ENCODE results near the gene FRMD1.

Gene FRMD1

DNA sequence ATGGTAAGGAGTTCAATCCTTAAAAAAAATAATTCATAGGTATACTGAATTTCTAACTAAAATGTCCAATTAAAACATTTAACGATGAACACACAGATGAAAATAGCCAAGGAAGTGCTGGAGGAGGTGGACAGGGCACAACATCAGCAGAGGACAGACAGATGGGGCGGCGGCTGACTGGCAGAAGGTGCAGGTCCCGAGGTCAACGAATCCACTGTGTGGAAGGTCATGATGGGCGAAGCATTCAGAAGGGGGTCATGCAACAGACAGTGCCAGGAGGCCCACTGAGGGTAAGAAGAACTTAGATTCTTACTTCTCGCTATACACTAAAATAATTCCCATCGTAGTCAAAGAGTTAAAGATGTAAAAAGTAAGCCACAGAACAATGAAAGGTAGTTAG, 34.2 kb upstream of the FRMD1 start:
- DNase-seq, result no peak

- no peak for DNase-seq
These were observed 32.9 kb upstream of the FRMD1 start for GRCh38 chr6:168111911-168112310.

DNA sequence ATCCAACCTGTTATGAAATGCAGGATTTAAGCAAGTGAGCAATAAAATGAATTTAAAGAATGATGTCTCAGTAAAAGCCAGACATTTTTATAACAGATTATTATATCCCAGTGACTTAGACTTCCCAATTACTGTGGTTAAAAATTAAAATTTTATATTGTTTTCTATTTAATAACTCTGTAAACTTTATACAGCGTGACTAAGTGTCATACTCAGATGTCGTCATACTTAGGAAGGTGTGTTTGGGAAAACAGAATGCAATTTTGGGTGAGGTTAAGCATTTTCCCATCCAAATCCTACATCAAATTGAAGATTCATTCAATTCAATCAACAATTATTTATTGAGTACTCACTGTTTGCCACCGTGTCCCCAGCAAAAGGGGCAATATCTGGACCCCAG, 31.4 kb upstream of the FRMD1 start:
- no peak for DNase-seq

- DNase-seq, result no peak
These were observed 30.2 kb upstream of the FRMD1 start for GRCh38 chr6:168109171-168109570.

DNA sequence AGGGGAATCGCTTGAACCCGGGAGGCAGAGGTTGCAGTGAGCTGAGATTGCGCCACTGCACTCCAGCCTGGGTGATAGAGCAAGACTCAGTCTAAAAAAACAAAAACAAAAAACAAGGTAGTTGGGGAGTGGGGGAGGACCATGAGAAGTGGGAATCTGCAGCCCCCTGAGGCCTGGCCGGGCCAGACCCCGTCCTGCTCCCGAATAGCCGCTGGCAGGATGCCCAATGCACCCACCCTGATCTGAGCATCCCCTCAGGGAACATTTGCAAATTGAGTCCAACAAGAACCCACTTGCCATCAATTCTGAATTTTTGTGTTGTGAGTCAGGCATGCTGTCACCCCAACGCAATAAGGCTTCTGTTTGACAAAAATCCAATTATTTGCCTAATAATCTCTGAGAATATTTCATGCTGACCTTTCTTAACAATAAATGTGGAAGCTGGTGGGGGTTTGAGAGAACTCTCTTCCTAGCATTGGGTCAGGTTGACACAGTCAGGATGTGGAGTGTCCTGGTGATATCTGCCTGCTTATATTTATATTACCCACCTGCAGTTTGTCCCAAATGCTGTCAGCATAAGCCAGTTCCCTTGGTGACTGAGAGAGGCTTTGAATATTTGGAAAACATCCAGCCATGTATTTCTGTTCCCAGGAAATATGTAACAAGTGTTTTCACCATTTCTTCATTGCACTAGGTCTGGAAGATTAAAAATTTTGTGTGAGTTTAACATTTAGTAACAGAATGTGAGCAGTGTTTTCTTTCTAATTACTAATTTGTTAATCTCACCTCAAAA, 28.4 kb upstream of the FRMD1 start:
- no peak for DNase-seq

GRCh38 chr6:168106633-168107005, 27.6 kb upstream of the FRMD1 start:
- DNase-seq, result no peak

- no peak for DNase-seq
These were observed 27.0 kb upstream of the FRMD1 start for GRCh38 chr6:168105813-168106632.

GRCh38 chr6:168104636-168105035, 25.6 kb upstream of the FRMD1 start:
- no peak for DNase-seq

GRCh38 chr6:168103050-168103830, 24.2 kb upstream of the FRMD1 start:
- DNase-seq, result no peak

GRCh38 chr6:168102315-168102985, 23.4 kb upstream of the FRMD1 start:
- DNase-seq, result peak; percentile 38

DNA sequence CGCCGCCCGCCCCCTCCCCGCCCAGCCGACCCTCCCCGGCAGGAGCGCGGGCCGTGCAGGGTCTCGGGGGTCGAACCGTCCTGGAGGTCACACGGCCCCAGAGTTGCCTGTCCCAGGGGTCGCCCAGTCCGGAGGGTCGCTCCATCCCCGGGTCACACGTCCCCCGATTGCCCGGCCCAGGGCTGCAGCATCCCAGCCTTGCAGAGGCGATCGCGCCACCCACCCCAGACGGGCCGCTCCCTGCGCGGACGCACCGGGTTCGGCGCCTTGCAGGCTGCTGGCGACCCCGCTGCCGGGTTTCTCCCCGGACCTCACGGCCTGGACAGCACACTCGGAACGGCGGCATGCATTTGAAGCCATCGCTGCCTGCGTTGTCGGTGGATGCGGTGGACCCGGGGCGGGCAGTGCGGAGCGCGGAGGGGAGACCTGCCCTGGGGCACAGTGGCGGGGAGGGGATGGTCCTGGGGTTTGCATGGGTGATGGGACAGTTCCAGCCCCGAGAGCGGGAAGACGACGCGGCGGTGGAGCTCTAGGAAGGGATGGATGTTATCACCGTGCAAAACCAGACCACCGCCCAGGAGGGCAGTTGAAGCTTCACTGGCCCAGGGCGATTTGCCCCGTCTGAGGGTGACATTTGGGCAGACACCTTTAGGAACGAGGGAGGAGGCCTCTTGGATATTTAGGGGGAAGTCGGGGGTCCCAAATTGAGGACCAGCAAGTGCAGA, 22.7 kb upstream of the FRMD1 start:
- peak; percentile 47 for DNase-seq

DNA sequence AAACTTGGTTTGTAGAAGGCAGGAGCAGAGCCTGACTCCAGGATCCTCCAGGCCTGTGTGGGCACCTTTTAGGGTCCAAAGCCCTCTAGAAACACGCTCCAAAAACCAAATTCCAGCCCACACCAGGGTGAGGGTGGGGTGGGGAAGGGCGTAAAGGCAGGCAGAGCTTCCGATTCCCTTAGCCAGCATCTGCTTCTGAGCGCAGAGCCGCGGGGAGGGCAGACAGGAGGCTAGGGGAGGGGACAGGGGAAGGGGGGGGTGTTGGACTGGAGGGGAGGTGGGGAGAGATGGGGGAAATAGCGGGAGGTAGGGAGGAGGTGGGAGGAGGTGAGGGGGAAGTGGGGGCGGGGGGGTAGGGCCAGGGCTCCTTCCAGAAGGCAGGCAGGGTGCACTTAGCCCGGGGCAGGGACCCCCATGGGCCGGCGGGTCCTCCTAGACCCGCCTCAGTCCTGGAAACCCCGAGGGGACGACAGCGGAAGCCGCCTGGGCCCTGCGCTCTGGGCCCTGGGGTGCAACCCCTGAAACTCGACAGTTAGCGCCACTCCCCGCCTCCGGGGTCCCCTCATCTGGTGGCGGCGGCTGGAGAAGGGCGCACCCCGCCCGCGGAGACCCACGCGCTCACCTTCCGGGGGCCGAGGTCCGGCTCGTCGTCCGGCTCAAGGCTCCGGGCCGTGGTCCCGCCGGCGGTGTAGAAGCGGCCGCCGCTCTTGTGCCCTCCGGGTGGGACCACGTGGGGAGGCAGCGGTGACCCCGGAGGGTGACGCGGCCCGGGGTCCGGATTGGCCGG, 22.0 kb upstream of the FRMD1 start:
- peak; percentile 40 for DNase-seq

- no peak for DNase-seq
These were observed 21.2 kb upstream of the FRMD1 start for GRCh38 chr6:168100011-168100802.

DNA sequence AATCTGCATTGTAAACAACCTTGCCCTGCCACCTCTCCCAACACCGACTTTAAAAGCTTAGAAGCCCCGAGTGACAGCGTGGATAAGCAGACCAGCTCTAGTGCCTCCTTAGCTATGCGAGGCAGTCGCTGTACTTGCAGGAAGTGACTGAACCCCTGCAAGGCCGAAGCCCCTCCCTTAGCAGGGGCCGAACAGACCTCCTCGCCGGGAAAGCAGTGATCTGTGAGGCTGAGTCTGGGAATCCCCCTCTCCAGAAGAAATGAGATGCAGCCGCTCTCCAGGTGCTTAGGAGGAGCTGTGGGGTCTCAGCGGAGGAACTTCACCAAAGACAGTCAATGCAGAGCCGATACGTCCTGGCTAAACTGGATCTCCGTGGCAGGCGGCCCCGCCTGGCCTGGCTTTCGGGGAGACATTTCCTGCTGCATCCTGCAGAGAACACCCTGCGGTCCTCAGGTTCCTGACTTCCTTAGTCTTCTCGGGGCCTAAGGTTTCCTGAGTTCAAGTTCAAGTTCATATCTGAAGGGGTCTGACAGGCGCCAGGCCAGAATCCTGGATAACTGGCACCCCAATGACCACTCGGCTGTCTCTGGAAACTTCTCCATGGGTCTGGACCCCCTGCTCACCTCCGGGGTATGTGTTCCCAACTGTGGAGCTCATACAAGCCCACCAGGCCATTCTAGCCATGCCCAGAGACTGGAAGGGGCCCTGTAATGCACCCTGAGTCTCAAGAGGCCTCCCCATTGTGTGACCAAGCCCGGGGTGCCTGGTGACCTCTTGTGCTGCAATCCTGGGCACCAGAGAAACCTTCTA, 20.4 kb upstream of the FRMD1 start:
- DNase-seq, result peak; percentile 49

GRCh38 chr6:168098431-168098861, 19.4 kb upstream of the FRMD1 start:
- no peak for DNase-seq

- no peak for DNase-seq
These were observed 18.8 kb upstream of the FRMD1 start for GRCh38 chr6:168097621-168098430.

- no peak for DNase-seq
These were observed 18.2 kb upstream of the FRMD1 start for GRCh38 chr6:168097221-168097620.

- DNase-seq, result no peak
These were observed 17.3 kb upstream of the FRMD1 start for GRCh38 chr6:168096271-168096764.
